GM12878 (cell line): Measurements from ENCODE around the gene TECTA. TPM values are rescaled to one million over a fixed set of nuclear protein-coding genes. Genes with fewer than 3 reads are reported as not detected.

Experiments used
- ATAC-seq: fragments of 200-7000 bp; cut with Tn5 transposase; 3 replicates; pipeline ENCODE4 v1.9.1; 2020; ENCODE audit warnings: mild to moderate bottlenecking, moderate library complexity
- BruUV-seq: library from RNA; stranded (reverse); fragments of 400-500 nt; replicated peaks from 2 replicates; lab custom pipeline; 2021; lab: Mats Ljungman, UMichigan
- CTCF ChIA-PET: fragments of 300-600 bp; sonication (Branson Sonifier 250); formaldehyde crosslinking; extraction: SDS; loops from one replicate; lab custom pipeline; 2021; ENCODE audit warnings: inconsistent platforms; lab: Yijun Ruan, JAX
- POLR2A ChIA-PET: fragments of 350-600 bp; formaldehyde crosslinking; extraction: SDS; loops from one replicate; lab custom pipeline; 2021; ENCODE audit warnings: inconsistent platforms; lab: Charles Lee
- RAD21 ChIA-PET: fragments of 300-600 bp; sonication (Branson Sonifier 250); formaldehyde crosslinking; loops from one replicate; lab custom pipeline; 2023; ENCODE audit warnings: antibody characterized with exemption; ENCODE audit not compliant: unreplicated experiment; lab: Charles Lee
- SMC1A ChIA-PET: fragments of 300-600 bp; sonication (Branson Sonifier 250); formaldehyde crosslinking; loops from one replicate; lab custom pipeline; 2023; ENCODE audit not compliant: unreplicated experiment, uncharacterized antibody; lab: Charles Lee
- DNase-seq: peaks from one replicate; pipeline ENCODE4 v3.0.0-alpha.2; 2011; ENCODE audit warnings: low read depth, low spot score
- FAIRE-seq: peaks from 3 replicates; lab custom pipeline; 2011; peaks lifted over from hg19 to GRCh38; lab: Jason Lieb, UNC
- H2AFZ ChIP-seq: 2 replicates; pipeline ENCODE4 v1.6.0; 2011; ENCODE audit warnings: low read depth, low read length, control low read depth; ENCODE audit not compliant: control insufficient read depth
- H3K27ac ChIP-seq: 2 replicates; pipeline ENCODE4 v1.5.1; 2011; ENCODE audit warnings: control low read depth; ENCODE audit not compliant: control insufficient read depth, insufficient read depth
- H3K27me3 ChIP-seq, 2 experiments: replicated peaks in 1 of 2; 2 replicates each; pipeline versions ENCODE4 v1.6.0 to v1.6.1; 2011; ENCODE audit warnings: low read length in 1 of 2; ENCODE audit not compliant: control insufficient read depth in 2 of 2, insufficient read depth in 2 of 2
- H3K36me3 ChIP-seq, 2 experiments: 2 replicates each; pipeline ENCODE4 v1.5.1; 2011; ENCODE audit warnings: low read length in 1 of 2; ENCODE audit not compliant: control insufficient read depth in 2 of 2, insufficient read depth in 2 of 2
- H3K4me1 ChIP-seq: 2 replicates; pipeline ENCODE4 v1.6.1; 2011; ENCODE audit warnings: mild to moderate bottlenecking, low read length, moderate library complexity, mixed read lengths; ENCODE audit not compliant: control insufficient read depth, insufficient read depth
- H3K4me2 ChIP-seq: 2 replicates; pipeline ENCODE4 v1.6.0; 2011; ENCODE audit warnings: control low read depth; ENCODE audit not compliant: control insufficient read depth, insufficient read depth
- H3K4me3 ChIP-seq: fragments of 200-600 bp; sonication (generic); 2 replicates; pipeline ENCODE4 v1.5.1; 2016
- H3K79me2 ChIP-seq: 2 replicates; pipeline ENCODE4 v1.6.0; 2011; ENCODE audit warnings: low read length; ENCODE audit not compliant: control insufficient read depth, insufficient read depth
- H3K9ac ChIP-seq: 2 replicates; pipeline ENCODE4 v1.8.0; 2011; ENCODE audit warnings: low read length, control low read depth, mixed read lengths; ENCODE audit not compliant: control insufficient read depth, insufficient read depth
- H3K9me3 ChIP-seq: replicated peaks from 3 replicates; pipeline ENCODE4 v1.5.1; 2011; ENCODE audit warnings: mild to moderate bottlenecking, low read length; ENCODE audit not compliant: control insufficient read depth, insufficient read depth
- H4K20me1 ChIP-seq: 2 replicates; pipeline ENCODE4 v1.6.0; 2011; ENCODE audit not compliant: control insufficient read depth, insufficient read depth
- CREB1 ChIP-seq: IDR thresholded peaks from 2 replicates; pipeline ENCODE4 v1.6.1; 2012; ENCODE audit warnings: low read depth, mild to moderate bottlenecking, inconsistent platforms
- DPF2 ChIP-seq: fragments of 450-650 bp; IDR thresholded peaks from 2 replicates; pipeline ENCODE4 v1.6.1; 2017; ENCODE audit warnings: mild to moderate bottlenecking
- PRDM15 ChIP-seq: fragments of 450-650 bp; formaldehyde crosslinking; IDR thresholded peaks from 2 replicates; pipeline ENCODE4 v1.4.0; 2020; ENCODE audit warnings: mild to moderate bottlenecking, moderate library complexity
- SREBF2 ChIP-seq: IDR thresholded peaks from 2 replicates; pipeline ENCODE4 v1.6.1; 2012; ENCODE audit warnings: mild to moderate bottlenecking, low read length
- TCF7 ChIP-seq: IDR thresholded peaks from 2 replicates; pipeline ENCODE4 v1.6.1; 2014; ENCODE audit warnings: antibody characterized with exemption, borderline replicate concordance
- YY1 ChIP-seq: IDR thresholded peaks from 2 replicates; pipeline ENCODE4 v1.6.1; 2011; ENCODE audit warnings: low read depth, mild to moderate bottlenecking, low read length
- ZBED1 ChIP-seq: IDR thresholded peaks from 2 replicates; pipeline ENCODE4 v1.6.1; 2016; ENCODE audit warnings: borderline replicate concordance
- ZBTB11 ChIP-seq: fragments of 450-650 bp; formaldehyde crosslinking; IDR thresholded peaks from 2 replicates; pipeline ENCODE4 v1.5.0; 2022; ENCODE audit warnings: mild to moderate bottlenecking, missing genetic modification characterization
- ZNF384 ChIP-seq: IDR thresholded peaks from 2 replicates; pipeline ENCODE4 v1.6.1; 2012; ENCODE audit warnings: low read depth, mild to moderate bottlenecking, low read length, improper control_type of control experiment, borderline replicate concordance
- WGBS: methylation state at CpG from one replicate; pipeline ENCODE4 v1.1.6; 2016; ENCODE audit warnings: low lambda C conversion rate; ENCODE audit not compliant: insufficient replicate concordance, insufficient coverage; ENCODE audit errors: missing lambda C conversion rate; 5-methylcytosine and 5-hydroxymethylcytosine counted together
- in situ Hi-C: fragments of 300-500 bp; cut with MboI; formaldehyde crosslinking; loops from 9 replicates; pipeline ENCODE4 v1.14.3; 2018; ENCODE audit warnings: mixed read lengths
- intact Hi-C: fragments of 100-400 bp; cut with micrococcal nuclease; formaldehyde crosslinking; loops from one replicate; pipeline ENCODE4 v1.14.2; 2022; ENCODE audit not compliant: unreplicated experiment
- polyA plus RNA-seq, 11 experiments: library from polyadenylated mRNA; depleted of rRNA in 4 of 11; unstranded in 6 of 11; stranded (reverse) in 5 of 11; fragments of >200 nt; fragmentation: Nextera tagmentation in 4 of 11; fragmentation: Illumina TruSeq in 1 of 11; extraction: Ambion mirVana in 4 of 11; extraction: Trizol in 1 of 11; gene quantifications; 1 replicate in 1 of 11; 2 replicates in 10 of 11; pipeline versions ENCODE4 v1.2.1 to v1.2.3, GENCODE V29; 2011 to 2016; ENCODE audit warnings: inconsistent platforms in 2 of 11, missing spikeins in 2 of 11, low read depth in 1 of 11
- total RNA-seq, 4 experiments: library from RNA; depleted of rRNA in 3 of 4; stranded (reverse); fragments of >200 nt in 3 of 4; fragmentation: Illumina TruSeq in 1 of 4; extraction: Trizol in 1 of 4; gene quantifications; 2 replicates each; pipeline versions ENCODE4 v1.2.1 to v1.2.3, GENCODE V29; 2013 to 2021
- TF ChIP-seq, protein P1 (sequence below): IDR thresholded peaks from 2 replicates; pipeline ENCODE4 v1.6.1; 2011; ENCODE audit warnings: low read depth, mild to moderate bottlenecking, low read length, moderate library complexity, borderline replicate concordance; ENCODE audit errors: extremely low read depth

TECTA gene
- total and polyA plus RNA-seq, 10 of the 15 experiments (the other 5 are each of a cell fraction or from before 2014, with no cell fraction given), result under 0.01 to 0.14 (median 0.05) TPM; not detected in 1

GRCh38 chr11:121090145-121090721, 10.8 kb upstream of the TECTA start:
- ChIA-PET POLR2A (no interaction called here), RAD21 (no interaction called here), SMC1A (interaction anchor here (1.0 kb wide), 1 partner anchor 102 kb away, joined by 3 read pairs; no protein-coding TSS in a partner anchor), CTCF (interaction anchor here (1.0 kb wide), 1 partner anchor 11 kb away, joined by 5 read pairs; no protein-coding TSS in a partner anchor)
- Histone ChIP-seq H3K4me2 (no peak overlapping the region), H3K9ac (no peak overlapping the region), H3K9me3 (no peaks in the 10 kb centered on the region), H3K4me1 (no peaks in the 10 kb centered on the region), H3K79me2 (no peaks in the 10 kb centered on the region), H3K4me3 (no peak overlapping the region), H2AFZ (no peak overlapping the region), H3K27me3 (no peaks in the 10 kb centered on the region), H3K27ac (no peak overlapping the region), H3K36me3 (0 out of 4 replicates have a peak, but pooled peaks cover 0 to 3% of the 10 kb centered on the region in 2 experiments), H4K20me1 (no peaks in the 10 kb centered on the region)
- no peak for ATAC-seq
- intact Hi-C loops (no loop called here), in situ Hi-C loops (no loop called here)
- TF ChIP-seq, protein P1, sequence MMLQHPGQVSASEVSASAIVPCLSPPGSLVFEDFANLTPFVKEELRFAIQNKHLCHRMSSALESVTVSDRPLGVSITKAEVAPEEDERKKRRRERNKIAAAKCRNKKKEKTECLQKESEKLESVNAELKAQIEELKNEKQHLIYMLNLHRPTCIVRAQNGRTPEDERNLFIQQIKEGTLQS, result no peak
- TF ChIP-seq TCF7, result no peak
- no peak for TF ChIP-seq DPF2
- TF ChIP-seq SREBF2, result no peak
- TF ChIP-seq PRDM15 (CRISPR knock-in tag), result no peak
- no peak for TF ChIP-seq ZNF384
- no peak for TF ChIP-seq ZBED1
- no peak for TF ChIP-seq CREB1
- TF ChIP-seq ZBTB11 (CRISPR knock-in tag), result no peak
- no peak for TF ChIP-seq YY1
- no peak for FAIRE-seq
- no TSS peak for BruUV-seq
- WGBS, result 89% methylated on average over 5 of the region's 5 CpGs
- DNase-seq, result no peak
